Activated effector memory CD4-positive, alpha-beta T cell treated with Interleukin-2 at 50 U/mL for 16 hours (primary cell): ENCODE data around the gene GPC6.

Source experiments
- DNase-seq: peaks from one replicate; pipeline ENCODE4 v3.0.0-alpha.2; 2020

GPC6 gene

DNA sequence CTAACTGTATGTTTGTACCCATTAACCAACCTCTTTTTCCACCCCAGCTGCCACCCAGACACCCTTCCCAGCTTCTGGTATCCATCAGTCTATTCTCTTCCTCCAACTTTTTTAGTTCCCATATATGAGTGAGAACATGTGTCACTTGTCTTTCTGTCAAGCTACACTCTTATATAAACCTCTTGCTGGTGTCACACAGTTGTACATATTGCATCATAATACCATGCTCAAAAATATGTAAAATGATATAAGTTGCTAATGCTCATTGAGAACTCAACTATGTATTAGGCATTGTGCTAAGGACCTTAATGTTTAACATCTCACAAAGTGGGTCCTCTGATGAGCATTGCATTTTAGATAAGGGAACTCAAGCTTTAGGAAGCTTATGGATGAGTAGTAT, 395.4 kb downstream of the GPC6 start:
- no peak for DNase-seq

DNA sequence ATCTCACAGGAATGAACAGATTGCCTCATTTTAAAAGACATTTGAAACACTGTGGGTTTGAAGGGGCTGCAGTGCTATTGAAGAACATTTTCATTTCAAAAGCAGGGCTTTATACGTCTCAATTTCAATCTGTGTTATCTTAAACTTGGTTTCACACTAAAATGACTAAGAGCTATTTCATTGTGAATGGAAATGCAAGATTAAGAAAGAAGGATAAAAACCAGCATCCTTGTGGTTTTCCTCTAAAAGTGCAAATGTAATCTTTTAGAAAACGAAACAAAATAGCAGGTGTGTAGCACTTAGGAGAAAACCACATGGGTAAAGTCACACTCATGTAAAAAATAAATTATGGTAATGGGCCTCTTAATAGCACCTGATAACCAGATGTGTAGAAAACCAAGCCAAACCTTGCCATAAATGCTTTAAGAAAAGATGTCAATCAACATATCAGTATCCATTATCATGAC, 397.7 kb downstream of the GPC6 start:
- DNase-seq = no peak

DNA sequence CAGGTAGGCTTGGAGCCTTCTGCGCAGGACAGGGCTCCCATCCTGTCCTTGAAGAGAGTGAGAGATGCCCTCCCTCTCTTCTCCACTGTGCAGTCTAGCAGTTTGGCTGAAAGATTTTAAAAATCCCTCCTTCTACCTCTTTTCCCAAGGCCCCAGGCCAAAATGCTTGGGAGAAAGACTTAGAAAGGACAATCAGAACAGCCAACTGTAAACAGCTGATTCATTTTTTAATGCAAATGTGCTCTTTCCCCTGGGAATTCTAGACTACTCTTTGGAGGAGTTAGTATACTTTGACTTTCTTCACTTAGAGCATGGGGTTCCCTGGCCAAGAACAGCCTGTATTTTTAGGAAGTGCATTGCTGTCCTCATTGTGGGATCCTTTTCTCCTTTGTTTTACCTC, 398.9 kb downstream of the GPC6 start:
- DNase-seq = no peak

DNA sequence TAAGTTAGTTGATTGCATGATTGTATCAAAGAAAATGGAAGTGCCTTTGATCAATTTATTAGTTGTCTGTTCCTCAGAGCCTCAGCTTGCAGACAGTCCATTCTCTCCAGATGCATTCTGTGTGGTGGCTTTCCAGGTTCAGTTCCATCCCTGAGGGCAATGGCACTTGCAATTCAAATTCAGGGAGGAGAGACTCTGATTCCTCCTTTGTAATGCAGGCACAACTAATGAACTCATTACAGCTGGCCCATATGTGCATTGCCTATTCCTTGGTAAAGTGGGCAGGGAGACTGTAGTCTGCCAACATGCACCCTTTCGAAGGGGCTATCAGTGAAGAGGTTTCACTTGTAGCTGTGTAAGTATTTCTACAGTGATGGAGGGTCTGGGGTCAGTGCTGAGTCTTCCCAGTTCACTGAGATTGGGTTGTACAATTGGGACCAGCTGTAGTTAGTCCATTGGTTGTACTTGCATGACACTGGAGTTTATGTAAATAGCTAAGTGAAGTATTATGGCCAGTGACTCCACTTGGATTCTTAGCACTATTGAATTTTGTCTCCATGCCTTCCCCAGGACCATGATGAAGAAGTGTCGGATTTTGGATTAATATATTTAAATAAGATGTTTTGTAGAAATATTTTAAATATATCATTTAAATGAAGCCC, 401.7 kb downstream of the GPC6 start:
- no peak for DNase-seq

DNA sequence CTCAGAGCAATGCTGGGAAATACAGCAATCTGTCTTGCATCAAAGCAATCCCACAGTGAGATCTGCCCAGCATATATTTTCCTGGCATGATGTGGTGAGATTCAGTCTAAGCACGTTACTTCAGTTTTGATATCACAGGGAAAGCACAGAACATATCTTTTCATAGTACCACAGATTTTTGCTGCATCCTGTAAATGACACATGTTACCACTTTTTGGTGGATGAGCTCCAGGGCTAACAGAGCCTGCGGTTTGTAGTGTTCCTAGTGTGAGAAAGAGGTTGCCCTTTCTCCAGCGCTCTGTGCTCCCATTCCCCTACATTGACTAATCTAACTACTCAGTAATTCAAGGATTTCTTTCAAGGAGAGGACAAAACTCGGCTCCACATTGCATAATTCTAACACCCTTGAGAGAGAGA, 409.0 kb downstream of the GPC6 start:
- no peak for DNase-seq

DNA sequence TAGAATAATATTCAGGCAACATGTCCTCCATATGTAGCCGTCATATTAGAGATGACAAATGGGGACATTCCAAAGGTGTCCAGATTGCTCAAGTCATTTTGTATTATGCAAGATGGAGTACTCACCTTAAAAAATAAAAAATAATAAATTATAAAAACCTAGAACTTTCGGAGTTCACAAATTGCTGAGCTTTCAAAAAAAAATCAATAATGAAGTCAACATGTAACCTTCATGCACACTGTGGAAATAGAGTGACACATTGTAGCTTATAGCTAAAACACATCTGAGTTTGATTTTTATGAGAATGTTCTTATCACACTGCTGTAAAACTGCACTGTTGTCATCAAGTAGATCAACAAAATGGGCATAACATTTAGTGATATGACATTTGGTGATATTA, 411.2 kb downstream of the GPC6 start:
- DNase-seq = no peak

DNA sequence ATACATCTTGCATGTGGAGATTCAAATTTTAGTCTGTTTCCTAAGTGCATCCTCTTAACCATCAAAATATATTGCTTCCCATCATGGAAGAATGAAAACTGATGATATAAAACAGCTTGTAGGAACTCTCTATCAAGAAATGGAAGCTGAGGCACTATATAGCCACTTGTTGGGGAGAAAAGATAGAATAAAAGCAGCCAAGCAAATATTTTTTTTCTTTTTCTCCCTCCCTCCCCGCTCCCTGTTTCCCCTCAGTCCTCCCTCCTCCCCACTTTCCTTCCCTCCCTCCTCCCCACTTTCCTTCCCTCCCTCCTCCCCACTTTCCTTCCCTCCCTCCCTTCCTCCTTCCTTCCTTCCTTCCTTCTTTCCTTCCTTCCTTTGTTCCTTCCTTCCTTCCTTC, 413.8 kb downstream of the GPC6 start:
- no peak for DNase-seq

DNA sequence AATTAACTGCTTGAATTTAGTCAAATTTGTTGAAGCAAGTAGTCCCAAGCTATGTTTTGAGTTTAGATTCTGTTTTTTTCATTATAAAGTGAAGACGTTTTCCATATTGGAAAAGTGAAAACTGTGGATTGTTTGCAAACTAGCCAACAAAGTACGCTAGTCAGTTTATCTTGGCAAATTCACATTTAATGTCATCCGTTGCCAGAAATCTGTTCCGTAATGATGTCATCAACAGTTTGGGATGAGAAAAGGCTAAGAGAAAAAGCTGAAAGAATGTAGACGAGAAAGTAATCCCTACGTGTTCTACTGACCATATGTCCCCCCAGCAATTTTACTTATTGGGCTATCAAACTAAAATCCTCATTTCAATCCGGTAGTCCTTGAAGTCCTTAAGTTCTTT, 419.6 kb downstream of the GPC6 start:
- no peak for DNase-seq

DNA sequence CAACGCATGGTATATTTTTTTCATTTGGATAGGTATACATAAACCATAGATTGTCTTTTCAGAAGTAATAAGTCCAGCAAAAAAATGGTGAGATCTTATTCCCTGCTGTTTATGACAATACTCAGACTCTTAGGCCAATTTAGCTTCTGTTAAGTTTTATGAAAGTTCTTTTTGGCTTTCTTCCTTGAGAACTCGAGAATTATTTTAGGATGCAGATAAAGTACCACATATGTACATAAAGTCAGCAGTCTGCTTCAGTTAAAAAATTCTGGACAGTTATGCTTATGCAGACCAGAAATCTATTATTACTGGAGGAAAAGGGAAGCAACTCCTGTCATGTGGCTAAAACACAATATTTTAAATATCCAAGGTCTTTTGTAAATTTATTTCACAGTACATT, 422.9 kb downstream of the GPC6 start:
- DNase-seq = no peak

DNA sequence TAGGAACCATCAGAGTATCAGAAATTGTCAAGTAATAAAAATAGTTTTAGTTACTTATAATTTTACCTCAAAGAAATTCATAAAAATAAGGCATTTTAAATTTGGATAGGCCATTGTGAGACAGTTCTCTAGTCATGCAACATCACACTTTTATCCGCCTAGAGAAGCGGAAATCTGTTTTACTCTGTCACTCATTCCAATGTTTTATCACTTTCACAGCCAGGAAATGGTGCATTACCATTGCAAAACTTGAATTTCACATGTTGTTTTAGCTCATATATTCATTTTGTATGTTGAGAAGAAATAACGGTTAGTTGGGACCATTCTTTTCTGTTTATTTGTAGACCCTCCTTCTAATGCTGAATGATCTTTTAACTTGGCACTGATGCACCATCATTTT, 427.2 kb downstream of the GPC6 start:
- DNase-seq = no peak

DNA sequence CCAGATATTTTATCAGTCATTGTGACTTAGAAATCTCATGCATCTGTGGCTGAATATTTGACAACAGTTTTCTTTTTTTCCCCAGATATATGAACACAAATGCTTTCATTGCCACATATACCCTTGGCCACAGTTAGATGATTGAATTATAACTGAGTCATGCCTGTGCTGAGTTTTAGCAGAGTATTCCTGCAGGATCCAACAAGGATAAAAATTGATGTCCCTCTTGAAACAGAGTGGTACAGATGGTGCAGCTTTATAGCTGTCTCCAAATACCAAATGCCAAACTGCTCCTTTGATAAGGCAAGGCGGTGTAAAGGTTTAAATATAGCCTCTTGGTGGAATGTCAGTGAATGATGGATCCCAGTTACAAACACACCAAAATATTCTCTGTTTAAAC, 428.5 kb downstream of the GPC6 start:
- DNase-seq = no peak

DNA sequence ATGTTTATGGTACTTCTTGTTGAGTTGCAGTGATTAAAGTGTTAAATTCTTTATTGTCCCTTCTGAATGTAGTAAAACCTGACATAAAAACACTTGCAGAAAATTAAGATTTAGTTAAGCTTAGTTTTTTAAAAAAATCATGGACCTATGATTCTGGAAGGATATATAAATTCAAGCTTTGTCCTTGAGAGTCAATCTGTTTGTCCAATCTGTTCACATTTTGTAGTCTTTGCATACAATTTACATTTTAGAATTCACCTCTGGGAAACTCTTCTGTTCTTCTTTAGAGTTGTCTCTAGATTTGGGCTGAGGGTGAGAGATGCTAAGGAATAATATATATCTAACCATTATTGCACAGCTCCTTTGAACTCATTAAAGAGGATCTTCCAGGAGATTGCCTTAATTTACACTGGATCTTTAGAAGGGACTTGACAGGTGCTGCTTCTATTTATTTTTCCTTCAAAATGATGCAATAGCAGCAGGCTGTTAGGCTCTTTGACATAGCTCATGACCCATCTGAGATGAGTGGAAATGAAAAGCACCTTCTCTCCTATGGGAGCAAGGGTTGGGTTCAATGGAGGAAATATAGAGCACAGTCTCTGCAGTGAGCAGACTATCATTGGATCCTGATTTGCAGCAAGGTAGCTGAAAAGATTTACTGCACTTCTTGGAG, 433.9 kb downstream of the GPC6 start:
- no peak for DNase-seq

DNA sequence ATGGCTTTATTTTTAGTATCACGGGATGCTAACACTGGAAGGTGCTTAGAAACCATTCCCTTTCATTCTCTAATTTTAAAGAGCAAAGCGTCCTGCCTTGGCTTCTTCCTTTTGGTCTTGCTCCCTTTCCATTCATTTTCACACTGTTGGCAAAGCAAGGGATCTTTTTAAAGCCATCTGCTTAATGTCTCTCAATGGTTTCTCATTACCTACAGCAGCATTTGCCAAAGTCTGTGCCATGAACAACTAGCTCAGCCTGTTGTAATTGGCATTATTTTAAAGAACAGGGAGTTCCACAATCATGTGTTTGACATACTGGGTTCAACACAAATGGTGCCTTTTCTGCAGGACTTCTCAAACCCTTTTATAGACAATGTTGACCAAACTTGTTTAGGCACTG, 444.3 kb downstream of the GPC6 start:
- DNase-seq = no peak

DNA sequence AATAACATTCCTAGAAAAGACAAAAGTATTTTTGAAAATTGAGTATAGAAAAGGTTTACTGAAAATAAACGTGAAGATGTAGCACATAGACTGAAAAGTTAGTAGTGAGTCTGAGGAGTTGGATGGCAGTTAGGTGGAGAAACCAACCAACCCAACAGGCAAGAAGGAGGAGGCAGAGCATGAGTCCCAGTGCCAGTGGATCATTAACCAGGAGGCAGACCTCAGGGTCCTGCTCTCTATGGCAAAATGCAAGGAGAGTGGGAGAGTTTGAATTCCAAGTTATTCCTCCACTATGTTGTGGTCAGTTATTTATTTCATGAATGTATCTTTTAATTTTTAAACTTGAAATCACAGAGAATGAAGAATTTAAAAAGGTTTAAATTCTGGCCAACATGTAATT, 446.4 kb downstream of the GPC6 start:
- DNase-seq = no peak

DNA sequence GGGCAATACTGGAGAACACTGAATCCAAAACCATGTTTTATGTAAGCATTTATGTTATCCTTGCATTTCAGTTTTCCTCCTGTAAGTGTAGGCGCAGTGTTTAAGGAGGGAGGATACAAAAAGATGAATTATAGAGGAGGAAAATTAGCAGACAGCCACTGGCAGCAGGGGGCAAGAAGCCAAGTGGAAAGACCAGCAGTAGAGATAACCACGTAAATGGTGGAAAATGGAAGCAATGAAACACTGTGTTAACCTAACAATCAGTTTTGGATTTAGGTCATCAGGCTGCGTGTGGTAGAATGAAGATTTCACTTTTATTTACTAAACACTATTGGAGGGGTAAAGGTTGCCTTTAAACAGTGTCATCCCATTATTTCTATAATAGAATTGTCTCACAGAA, 447.3 kb downstream of the GPC6 start:
- no peak for DNase-seq

DNA sequence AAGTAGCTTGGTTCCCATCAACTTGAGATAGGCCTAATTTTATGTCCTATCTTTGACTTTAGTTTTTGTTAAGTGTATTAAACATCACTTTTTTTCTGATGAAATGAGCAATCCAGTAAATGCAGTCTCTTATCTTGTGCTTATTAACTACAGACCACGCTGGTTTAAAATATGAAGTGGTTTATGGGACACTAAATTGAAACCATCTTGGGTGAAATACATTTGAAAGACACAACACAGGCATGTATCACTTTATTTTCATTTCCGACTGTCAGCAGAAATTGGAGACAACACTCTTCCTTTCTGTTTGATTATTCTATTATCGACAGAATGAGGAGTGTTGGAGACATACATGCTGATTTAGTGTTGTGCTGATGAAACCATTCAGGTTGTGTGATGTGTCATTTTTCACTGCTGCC, 447.7 kb downstream of the GPC6 start:
- no peak for DNase-seq

DNA sequence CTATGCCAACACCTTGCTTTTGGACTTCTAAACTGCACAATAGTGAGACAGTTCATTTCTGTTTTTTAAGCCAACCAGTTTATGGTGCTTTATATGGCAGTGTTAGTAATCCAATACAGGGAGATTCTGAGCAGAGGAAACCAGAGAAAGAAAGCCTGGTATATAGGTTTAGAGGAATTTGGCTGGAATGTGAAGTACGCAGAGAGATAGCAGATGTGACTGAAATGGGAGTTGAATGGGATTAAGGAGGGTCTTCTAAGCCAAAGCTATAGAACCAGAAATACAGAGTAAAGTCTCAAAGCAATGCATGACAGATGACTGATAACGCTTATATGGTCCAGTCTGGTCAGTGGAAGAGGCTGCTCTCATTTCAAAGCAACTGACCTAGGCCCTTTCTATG, 453.7 kb downstream of the GPC6 start:
- no peak for DNase-seq

DNA sequence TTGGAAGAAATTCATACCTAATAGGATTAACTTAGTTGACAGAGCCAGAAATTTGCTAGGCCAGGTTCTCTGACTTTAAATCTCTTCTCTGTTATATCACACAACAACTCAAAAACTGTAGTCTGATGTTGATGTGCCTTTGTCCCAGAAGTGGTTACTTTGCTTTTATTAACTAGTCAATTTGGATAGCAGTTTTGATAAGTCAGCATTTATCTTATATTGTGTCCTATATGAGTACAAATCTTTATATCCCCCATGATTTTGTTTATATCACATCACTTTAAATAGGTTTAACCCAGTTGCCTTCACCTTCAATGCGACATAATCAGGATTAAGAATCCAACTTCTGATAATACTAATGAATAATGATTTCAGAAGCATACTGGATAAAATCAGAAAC, 459.3 kb downstream of the GPC6 start:
- no peak for DNase-seq

DNA sequence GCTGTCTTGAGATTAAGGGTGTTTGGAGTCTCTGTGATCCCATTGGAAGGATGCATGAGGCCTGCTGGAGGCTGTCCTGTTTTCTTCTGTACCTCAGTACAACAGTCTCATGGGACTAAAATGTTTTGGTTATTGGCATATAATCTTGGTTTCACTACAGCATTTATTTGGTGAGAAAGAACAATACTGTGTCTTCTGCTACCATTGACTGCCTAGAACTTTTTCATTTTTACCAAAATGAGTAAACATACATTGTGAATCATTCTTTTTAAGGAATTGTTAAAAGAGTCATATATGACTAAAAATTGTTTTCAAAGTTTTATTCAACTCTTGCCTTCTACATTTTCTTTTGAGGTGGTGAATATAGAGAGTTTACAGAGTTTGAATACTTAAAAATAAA, 459.8 kb downstream of the GPC6 start:
- no peak for DNase-seq

DNA sequence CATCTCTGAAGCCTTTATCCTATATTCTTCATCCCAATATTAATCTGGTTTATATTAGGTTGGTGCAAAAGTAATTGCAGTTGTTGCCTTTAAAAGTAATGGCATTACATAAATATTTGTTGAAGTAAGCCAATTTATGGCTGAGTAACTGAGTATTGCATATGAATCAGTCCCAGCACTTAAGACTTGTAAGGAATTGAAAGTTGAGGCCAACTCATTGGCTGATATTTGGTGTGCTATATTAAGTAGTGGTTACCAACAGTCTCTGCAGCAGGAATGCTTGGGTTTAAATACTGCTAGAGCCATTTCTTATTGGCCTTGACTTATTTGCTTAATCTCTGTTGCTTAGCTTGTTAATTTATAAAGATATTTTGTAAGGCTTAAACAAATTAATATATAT, 460.7 kb downstream of the GPC6 start:
- no peak for DNase-seq

DNA sequence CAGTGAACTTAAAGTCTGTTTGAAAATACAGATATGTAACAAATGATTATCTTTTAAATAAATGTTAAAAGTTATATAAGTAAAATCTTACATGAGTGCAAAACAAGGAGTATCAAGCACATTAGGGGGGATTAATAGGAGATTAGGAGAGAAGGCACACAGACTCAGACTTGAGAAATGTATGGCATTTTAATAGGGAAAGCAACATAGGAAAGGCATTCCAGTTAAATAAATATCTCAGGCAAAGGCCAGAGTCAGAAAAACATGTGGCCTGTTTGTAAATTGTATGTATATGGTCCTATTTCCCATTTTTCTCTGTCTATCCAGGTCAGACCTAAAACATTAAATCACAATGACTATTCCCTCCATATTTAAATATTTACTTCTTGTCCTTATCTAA, 462.7 kb downstream of the GPC6 start:
- no peak for DNase-seq

DNA sequence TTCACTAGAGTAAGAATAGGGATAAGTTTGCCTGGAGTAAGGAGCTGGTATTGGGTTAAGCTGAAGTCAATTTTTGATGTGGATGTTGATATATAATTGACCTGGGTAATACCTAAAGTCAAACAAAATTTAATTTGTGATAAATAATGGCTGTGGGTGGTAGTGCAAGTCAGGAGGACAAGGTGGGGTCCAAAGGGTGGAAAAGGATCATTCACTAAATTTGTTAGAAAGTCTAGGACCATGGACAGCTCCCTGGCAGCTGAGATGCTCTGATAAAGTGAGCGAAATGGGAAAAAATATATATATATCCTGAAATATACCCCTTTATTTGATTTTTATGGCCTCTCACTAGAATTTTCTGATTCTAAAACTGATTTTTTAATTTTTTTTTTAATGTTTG, 463.5 kb downstream of the GPC6 start:
- no peak for DNase-seq

DNA sequence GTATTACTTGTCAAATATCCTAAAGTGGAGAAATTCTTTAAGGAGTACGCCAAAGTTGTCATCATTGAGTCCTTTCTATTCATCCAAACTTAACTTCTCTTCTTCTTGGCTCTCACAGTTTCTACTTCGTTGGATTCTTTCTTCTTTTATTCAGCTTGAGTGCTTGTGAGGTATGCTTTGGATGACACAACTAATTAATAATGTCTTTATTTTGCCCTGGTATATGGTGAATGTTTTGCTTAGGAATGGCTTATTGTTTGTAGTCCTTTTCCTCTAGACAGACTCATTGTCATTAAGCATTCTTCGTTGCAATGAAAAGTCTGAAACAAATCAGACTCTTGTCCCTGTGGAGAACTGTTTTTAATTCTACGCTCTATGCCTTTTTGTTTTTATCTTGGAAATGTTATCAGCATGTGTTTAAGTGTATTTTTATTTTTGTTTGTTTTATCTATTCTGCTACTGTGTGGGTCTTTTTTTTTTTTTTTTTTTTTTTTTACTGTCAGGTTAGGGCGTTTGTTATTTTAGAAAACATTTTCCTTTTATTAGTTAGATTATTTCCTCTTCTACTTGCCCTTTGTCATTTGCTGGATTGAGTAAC, 471.5 kb downstream of the GPC6 start:
- DNase-seq = no peak

DNA sequence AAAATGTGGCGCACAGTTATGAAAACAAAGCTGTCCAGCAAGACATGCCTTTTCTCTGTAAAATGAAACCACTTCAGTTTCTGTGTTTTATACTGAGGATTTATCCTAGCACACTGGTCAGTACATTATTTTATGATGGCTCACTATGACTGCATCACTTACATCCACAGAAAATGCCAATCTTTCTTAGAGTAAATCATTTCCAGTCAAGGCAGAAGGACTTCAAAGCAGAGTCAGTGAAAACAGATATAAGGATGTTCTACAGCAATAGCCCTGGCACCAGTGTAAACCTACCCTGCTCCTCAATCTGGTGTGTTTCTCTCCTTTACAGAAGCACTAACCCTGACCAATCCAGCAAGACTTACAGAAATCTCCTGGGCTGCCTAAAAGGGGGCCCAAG, 473.5 kb downstream of the GPC6 start:
- DNase-seq = no peak
